Measurements from ENCODE around the gene ACSF3. TPM values are rescaled to one million over a fixed set of nuclear protein-coding genes. Genes with fewer than 3 reads are reported as not detected.

The ACSF3 gene
- total RNA-seq, 1 donor from 2014 or later = 25.5 TPM

GRCh38 chr16:89094252-89094879, 714 bp downstream of the ACSF3 start:
- peak; percentile 32 for ATAC-seq
- no peak for DNase-seq (ENCODE audit: low spot score)

GRCh38 chr16:89094880-89095258, 1.2 kb downstream of the ACSF3 start:
- ATAC-seq (no peak), DNase-seq (ENCODE audit: low spot score) (no peak)

- no peak for ATAC-seq
- DNase-seq (ENCODE audit: low spot score) = no peak
Measured at GRCh38 chr16:89095491-89095951, 1.9 kb downstream of the ACSF3 start.

GRCh38 chr16:89096042-89096717, 2.5 kb downstream of the ACSF3 start:
- no peak for ATAC-seq
- no peak for DNase-seq (ENCODE audit: low spot score)

GRCh38 chr16:89096768-89097391, 3.2 kb downstream of the ACSF3 start:
- no peak for DNase-seq (ENCODE audit: low spot score)

GRCh38 chr16:89097392-89097772, 3.7 kb downstream of the ACSF3 start:
- ATAC-seq = no peak
- no peak for DNase-seq (ENCODE audit: low spot score)

More at GRCh38 chr16:89096768-89097391, 3.2 kb downstream of the ACSF3 start:
- no peak for ATAC-seq

- DNase-seq (ENCODE audit: low spot score) = no peak
- ATAC-seq = no peak
Measured at GRCh38 chr16:89098767-89099430, 5.2 kb downstream of the ACSF3 start.

GRCh38 chr16:89099905-89100304, 6.3 kb downstream of the ACSF3 start:
- ATAC-seq (no peak), DNase-seq (ENCODE audit: low spot score) (no peak)

- DNase-seq (ENCODE audit: low spot score) = no peak
- ATAC-seq = no peak
Measured at GRCh38 chr16:89100601-89101302, 7.1 kb downstream of the ACSF3 start.

- no peak for ATAC-seq
Measured at GRCh38 chr16:89101303-89102040, 7.8 kb downstream of the ACSF3 start.

GRCh38 chr16:89102041-89102471, 8.4 kb downstream of the ACSF3 start:
- ATAC-seq (no peak), DNase-seq (ENCODE audit: low spot score) (no peak)

More at GRCh38 chr16:89101303-89102040, 7.8 kb downstream of the ACSF3 start:
- no peak for DNase-seq (ENCODE audit: low spot score)

GRCh38 chr16:89102481-89103073, 8.9 kb downstream of the ACSF3 start:
- no peak for ATAC-seq
- no peak for DNase-seq (ENCODE audit: low spot score)

GRCh38 chr16:89103156-89103555, 9.5 kb downstream of the ACSF3 start:
- ATAC-seq (no peak), DNase-seq (ENCODE audit: low spot score) (no peak)

- ATAC-seq = no peak
- DNase-seq (ENCODE audit: low spot score) = no peak
Measured at GRCh38 chr16:89103781-89104180, 10.1 kb downstream of the ACSF3 start.

- DNase-seq (ENCODE audit: low spot score) (no peak), ATAC-seq (no peak)
Measured at GRCh38 chr16:89104303-89104702, 10.7 kb downstream of the ACSF3 start.

GRCh38 chr16:89104930-89105571, 11.4 kb downstream of the ACSF3 start:
- ATAC-seq = no peak
- DNase-seq (ENCODE audit: low spot score) = no peak

- ATAC-seq = no peak
- no peak for DNase-seq (ENCODE audit: low spot score)
Measured at GRCh38 chr16:89105599-89106151, 12.0 kb downstream of the ACSF3 start.

GRCh38 chr16:89106533-89107202, 13.0 kb downstream of the ACSF3 start:
- ATAC-seq = no peak
- no peak for DNase-seq (ENCODE audit: low spot score)
